HepG2 (cell line): ENCODE data around the gene NAXD.

Source experiments
- BRCA1 ChIP-seq: sonication (generic); formaldehyde crosslinking; IDR thresholded peaks from 2 replicates; pipeline ENCODE4 v1.4.0; 2020; ENCODE audit warnings: missing genetic modification reagents
- CTCF ChIP-seq: sonication (generic); formaldehyde crosslinking; IDR thresholded peaks from 2 replicates; pipeline ENCODE4 v1.5.0; 2020; ENCODE audit warnings: mild to moderate bottlenecking, missing genetic modification reagents, moderate library complexity
- HDAC2 ChIP-seq: sonication (generic); formaldehyde crosslinking; IDR thresholded peaks from 2 replicates; pipeline ENCODE4 v1.4.0; 2020; ENCODE audit warnings: missing genetic modification reagents
- NCOA1 ChIP-seq: sonication (generic); formaldehyde crosslinking; IDR thresholded peaks from 2 replicates; pipeline ENCODE4 v1.9.0; 2021; ENCODE audit warnings: missing genetic modification reagents
- POLR2A ChIP-seq, 2 experiments: IDR thresholded peaks; 2 replicates each; pipeline ENCODE4 v1.6.1; 2011; ENCODE audit warnings: low read depth in 2 of 2, low read length in 2 of 2, mild to moderate bottlenecking in 1 of 2, moderate library complexity in 1 of 2; ENCODE audit not compliant: insufficient read depth in 1 of 2
- RAD51 ChIP-seq: fragments of 450-650 bp; IDR thresholded peaks from 2 replicates; pipeline ENCODE4 v1.6.1; 2016; ENCODE audit warnings: borderline replicate concordance
- RBM22 ChIP-seq: fragments of 200-400 bp; formaldehyde crosslinking; optimal IDR thresholded peaks from 2 replicates; pipeline ENCODE3; 2017; ENCODE audit warnings: mild to moderate bottlenecking, low read length, moderate library complexity
- TARDBP ChIP-seq: sonication (generic); formaldehyde crosslinking; IDR thresholded peaks from 2 replicates; pipeline ENCODE4 v1.8.0; 2022; ENCODE audit warnings: mild to moderate bottlenecking, missing genetic modification reagents
- TBL1XR1 ChIP-seq: fragments of 150-350 bp; IDR thresholded peaks from 2 replicates; pipeline ENCODE4 v1.6.1; 2014; ENCODE audit warnings: borderline replicate concordance, low read length; ENCODE audit not compliant: partially characterized antibody
- ZNF609 ChIP-seq: sonication (generic); formaldehyde crosslinking; IDR thresholded peaks from 2 replicates; pipeline ENCODE4 v1.4.0; 2020; ENCODE audit warnings: mild to moderate bottlenecking, missing genetic modification reagents, borderline replicate concordance
- ZSCAN20 ChIP-seq: sonication (generic); formaldehyde crosslinking; IDR thresholded peaks from 2 replicates; pipeline ENCODE4 v1.4.0; 2020; ENCODE audit warnings: missing genetic modification reagents, mild to moderate bottlenecking, borderline replicate concordance
- TF ChIP-seq, protein P1 (sequence below): IDR thresholded peaks from 2 replicates; pipeline ENCODE4 v1.6.1; 2012; ENCODE audit warnings: inconsistent platforms
- TF ChIP-seq, protein P2 (sequence below): sonication (generic); formaldehyde crosslinking; conservative IDR thresholded peaks from 2 replicates; pipeline ENCODE4 v1.8.1; 2023; ENCODE audit warnings: missing genetic modification reagents
- TF ChIP-seq, protein P3 (sequence below): IDR thresholded peaks from 2 replicates; pipeline ENCODE4 v1.6.1; 2016; ENCODE audit warnings: missing compliant biosample characterization, missing genetic modification reagents, borderline replicate concordance

DNA sequence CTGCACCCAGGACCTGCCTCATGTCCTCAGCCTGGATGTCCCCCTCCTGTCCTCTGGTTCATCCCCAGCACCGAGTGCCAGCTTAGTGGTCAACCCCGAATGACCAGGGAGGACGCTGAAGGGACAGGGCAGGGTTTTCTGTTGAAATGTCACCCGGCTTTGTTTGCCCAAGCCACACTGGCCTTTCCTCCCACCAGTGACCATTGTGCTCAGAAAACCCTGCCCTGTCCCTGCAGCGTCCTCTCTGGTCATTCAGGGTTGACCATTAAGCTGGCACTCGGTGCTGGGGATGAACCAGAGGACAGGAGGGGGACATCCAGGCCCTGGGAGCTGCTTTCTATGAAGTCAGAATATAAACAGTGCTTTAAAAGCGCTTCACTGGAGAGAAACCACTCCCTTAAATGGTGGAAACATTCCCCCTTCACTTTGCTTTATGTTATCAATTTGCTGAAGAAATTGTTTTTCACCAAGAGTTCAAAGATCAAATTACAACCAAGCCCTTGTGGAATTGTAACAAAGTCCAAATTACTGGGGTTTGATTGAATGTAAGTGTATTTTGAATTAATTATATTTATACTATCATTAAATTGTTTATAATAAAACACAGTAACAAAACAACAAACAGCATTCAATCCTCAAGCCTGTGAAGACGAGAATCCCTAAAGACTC is 69.2 kb downstream of the NAXD start:
- TF ChIP-seq, protein P1, sequence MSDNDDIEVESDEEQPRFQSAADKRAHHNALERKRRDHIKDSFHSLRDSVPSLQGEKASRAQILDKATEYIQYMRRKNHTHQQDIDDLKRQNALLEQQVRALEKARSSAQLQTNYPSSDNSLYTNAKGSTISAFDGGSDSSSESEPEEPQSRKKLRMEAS, result no peak
- no peak for TF ChIP-seq ZNF609 (CRISPR knock-in tag)
- TF ChIP-seq RAD51, result no peak
- peak; percentile 64 for TF ChIP-seq CTCF (CRISPR knock-in tag)
- no peak for TF ChIP-seq RBM22
- TF ChIP-seq TBL1XR1, result no peak
- TF ChIP-seq HDAC2 (CRISPR knock-in tag), result no peak
- no peak for TF ChIP-seq TARDBP
- TF ChIP-seq NCOA1 (CRISPR knock-in tag), result no peak
- TF ChIP-seq, protein P2, sequence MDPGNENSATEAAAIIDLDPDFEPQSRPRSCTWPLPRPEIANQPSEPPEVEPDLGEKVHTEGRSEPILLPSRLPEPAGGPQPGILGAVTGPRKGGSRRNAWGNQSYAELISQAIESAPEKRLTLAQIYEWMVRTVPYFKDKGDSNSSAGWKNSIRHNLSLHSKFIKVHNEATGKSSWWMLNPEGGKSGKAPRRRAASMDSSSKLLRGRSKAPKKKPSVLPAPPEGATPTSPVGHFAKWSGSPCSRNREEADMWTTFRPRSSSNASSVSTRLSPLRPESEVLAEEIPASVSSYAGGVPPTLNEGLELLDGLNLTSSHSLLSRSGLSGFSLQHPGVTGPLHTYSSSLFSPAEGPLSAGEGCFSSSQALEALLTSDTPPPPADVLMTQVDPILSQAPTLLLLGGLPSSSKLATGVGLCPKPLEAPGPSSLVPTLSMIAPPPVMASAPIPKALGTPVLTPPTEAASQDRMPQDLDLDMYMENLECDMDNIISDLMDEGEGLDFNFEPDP (CRISPR knock-in tag), result no peak
- TF ChIP-seq ZSCAN20, result no peak
- TF ChIP-seq POLR2A (IDR thresholded peaks at IDR 0.05; ENCODE audit: insufficient read depth in 1 of 2, low read depth in 2 of 2, low read length in 2 of 2), result no peak
- no peak for TF ChIP-seq BRCA1 (CRISPR knock-in tag)
- TF ChIP-seq, protein P3, sequence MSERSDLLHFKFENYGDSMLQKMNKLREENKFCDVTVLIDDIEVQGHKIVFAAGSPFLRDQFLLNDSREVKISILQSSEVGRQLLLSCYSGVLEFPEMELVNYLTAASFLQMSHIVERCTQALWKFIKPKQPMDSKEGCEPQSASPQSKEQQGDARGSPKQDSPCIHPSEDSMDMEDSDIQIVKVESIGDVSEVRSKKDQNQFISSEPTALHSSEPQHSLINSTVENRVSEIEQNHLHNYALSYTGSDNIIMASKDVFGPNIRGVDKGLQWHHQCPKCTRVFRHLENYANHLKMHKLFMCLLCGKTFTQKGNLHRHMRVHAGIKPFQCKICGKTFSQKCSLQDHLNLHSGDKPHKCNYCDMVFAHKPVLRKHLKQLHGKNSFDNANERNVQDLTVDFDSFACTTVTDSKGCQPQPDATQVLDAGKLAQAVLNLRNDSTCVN, result no peak
